ENCODE data around the gene BCKDK.
"Not testable (repeated sequence)": the region's sequence is repeated elsewhere in the genome, so short reads cannot be mapped to it uniquely, and the experiment has no call there.

BCKDK gene

GRCh38 chr16:31099860-31100638 lies 8.1 kb upstream of the BCKDK start:
- DNase-seq (ENCODE audit: low spot score): no peak

DNA sequence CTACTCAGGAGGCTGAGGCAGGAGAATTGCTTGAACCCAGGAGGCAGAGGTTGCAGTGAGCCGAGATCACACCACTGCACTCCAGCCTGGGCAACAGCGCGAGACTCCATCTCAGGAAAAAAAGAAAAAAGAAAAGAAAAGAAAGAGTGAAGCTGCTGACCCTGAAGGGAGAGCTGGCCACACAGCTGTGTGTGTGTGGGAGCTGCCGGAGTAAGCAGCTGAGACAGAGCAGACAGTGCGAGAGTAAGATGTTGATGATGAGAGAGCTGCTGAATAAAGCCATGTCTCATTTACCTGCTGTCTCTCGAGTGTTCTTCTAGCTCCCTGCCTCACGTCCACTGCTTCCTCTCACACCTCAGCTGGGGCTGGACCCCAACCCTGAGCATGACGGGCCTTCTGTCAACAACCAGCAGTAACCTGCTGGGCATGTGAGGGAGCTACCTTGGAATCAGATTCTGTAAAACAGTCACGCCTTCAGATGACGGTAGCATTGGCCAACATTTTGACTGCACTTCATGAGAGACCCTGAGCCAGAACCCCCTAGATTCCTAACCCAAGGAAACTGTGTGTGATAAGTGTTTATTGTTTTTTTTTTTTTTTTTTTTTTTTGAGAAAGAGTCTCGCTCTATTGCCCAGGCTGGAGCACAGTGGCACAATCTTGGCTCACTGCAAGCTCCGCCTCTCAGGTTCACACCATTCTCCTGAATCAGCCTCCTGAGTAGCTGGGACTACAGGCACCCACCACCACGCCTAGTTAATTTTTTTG lies 7.1 kb upstream of the BCKDK start:
- not testable (repeated sequence) for DNase-seq (ENCODE audit: low spot score)

DNA sequence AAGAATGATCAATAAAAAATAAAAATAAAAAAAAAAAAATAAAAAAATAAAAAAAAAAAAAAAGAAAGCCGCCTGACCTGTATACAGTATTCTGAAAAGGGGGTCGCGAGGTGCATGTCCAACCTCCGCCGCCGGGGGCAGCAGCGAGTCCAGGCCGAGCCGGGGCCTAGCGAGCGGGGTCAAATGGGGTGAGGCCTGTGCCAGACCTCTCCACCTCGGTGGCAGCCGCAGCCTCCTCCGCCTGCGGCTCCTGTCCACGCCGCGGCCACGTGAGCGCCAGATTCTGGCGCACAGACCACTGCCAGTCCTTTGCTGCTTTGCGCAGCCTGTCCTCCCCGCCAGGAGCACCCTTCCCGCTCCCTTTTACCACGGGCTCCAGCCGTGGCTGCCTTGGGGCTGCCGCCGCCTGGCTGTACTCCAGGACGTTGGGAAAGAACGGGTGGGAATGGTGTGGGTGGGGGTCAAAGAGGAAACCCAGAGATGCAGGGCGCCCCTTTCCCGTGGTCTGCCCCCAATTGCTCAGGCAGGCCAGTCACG lies 2.4 kb upstream of the BCKDK start:
- peak; percentile 86 for DNase-seq (ENCODE audit: low spot score)

DNA sequence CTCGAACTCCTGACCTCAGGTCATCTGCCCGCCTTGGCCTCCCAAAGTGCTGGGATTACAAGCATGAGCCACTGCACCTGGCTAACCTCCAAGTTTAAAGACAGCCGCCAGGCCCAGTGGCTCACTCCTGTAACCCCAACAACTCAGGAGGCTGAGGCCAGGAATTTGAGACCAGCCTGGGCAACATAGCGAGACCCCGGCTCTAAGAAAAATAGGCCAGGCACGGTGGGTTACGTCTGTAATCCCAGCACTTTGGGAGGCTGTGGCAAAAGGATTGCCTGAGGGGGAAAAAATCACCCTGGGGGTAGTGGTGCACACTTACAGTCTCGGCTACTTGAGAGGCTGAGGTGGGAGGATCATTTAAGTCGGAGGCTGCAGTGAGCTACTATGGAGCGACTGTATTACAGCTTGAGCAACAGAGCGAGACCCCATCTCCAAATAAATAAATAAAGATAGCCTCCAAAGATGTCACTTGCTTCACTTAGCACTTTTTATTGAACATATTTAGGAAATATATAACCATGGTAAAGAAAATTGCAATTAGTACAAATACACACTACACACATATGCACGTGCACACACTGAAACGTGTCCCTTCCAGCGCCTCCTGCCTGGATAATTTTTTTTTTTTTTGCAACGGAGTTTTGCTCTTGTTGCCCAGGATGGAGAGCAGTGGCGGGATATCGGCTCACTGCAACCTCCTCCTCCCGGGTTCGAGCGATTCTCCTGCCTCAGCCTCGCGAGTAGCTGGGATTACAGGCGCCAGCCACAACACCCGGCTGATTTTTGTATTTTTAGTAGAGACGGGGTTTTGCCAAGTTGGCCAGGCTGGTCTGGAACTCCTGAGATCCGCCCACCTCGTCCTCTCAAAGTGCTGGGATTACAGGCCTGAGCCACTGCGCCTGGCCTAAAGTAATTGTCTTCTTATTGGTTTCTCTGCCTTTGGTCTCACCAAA lies 1.4 kb upstream of the BCKDK start:
- no peak for DNase-seq (ENCODE audit: low spot score)

GRCh38 chr16:31107465-31107867 lies 720 bp upstream of the BCKDK start:
- no peak for DNase-seq (ENCODE audit: low spot score)

DNA sequence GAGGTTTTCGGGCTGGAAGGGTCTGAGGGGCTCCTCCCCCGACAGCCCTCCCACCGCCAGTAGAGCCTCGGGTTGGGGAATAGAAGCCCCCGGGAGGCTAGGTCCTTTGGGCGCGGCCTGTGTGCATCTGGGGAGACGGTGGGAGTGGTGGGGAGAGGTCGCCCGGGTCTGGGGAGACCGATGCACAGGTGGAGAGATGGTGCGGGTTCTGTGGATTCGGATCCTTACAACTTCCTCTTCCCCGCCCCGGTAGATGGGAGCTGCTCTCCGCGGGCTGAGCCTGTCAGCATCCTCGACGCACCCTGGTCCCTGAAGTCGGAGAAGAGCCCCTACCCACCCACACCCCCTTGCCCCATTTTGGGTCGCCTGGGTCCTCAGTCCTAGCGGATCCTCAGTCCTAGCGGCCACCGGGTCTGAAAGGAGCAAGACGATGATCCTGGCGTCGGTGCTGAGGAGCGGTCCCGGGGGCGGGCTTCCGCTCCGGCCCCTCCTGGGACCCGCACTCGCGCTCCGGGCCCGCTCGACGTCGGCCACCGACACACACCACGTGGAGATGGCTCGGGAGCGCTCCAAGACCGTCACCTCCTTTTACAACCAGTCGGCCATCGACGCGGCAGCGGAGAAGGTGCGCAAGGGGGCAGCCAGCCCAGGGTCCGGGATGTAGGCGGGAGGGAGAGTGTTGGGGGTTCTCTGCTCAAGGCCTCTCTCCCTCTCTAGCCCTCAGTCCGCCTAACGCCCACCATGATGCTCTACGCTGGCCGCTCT lies 790 bp downstream of the BCKDK start:
- no peak for DNase-seq (ENCODE audit: low spot score)

DNA sequence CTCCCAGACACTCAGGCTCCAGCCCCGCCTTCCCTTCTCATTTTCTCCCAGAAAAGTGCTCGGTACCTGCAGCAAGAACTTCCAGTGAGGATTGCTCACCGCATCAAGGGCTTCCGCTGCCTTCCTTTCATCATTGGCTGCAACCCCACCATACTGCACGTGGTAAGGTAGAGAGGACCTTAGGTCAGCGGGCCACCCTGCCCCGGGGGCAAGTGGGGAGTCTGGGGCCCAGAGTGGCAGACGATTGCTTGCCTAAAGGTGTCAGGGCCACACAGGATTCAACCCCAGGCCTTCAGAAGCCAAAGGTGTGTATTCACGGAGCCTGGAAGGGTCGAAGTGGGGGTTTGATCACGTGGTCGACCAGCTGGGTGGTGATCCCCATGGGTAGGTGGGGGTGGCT lies 1.4 kb downstream of the BCKDK start:
- no peak for DNase-seq (ENCODE audit: low spot score)

DNA sequence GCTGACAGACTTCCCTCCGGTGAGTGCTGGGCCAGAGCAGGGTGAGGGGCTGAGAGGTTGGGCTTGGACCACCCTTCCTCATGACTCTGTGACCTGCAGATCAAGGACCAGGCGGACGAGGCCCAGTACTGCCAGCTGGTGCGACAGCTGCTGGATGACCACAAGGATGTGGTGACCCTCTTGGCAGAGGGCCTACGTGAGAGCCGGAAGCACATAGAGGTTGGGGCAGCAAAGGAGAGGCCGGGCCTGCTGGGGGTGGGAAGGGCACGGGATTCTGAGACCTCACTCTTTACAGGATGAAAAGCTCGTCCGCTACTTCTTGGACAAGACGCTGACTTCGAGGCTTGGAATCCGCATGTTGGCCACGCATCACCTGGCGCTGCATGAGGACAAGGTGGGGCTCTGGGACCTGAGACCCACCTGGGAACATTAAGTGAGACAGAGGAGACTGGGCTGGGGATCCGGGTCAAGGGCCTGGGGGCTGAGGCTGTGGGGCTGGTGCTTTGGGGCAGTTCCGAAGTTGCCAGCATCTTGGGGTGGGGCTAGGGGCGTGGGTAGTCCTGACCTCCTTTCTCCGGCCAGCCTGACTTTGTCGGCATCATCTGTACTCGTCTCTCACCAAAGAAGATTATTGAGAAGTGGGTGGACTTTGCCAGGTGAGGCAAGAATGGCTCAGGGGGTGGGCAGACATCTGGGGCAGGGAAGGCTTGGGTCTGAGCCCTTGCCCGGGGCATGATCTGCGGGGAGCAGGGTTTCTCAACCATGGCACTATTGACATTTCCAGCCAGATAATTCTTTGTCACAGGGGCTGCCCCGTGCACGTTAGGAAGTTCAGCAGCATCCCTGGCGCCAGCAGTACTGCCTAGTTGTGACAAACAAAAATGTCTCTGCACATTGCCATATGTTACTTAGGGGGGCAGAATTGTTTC lies 2.2 kb downstream of the BCKDK start:
- DNase-seq (ENCODE audit: low spot score): no peak

GRCh38 chr16:31111881-31112466 lies 3.8 kb downstream of the BCKDK start:
- DNase-seq (ENCODE audit: low spot score): no peak

DNA sequence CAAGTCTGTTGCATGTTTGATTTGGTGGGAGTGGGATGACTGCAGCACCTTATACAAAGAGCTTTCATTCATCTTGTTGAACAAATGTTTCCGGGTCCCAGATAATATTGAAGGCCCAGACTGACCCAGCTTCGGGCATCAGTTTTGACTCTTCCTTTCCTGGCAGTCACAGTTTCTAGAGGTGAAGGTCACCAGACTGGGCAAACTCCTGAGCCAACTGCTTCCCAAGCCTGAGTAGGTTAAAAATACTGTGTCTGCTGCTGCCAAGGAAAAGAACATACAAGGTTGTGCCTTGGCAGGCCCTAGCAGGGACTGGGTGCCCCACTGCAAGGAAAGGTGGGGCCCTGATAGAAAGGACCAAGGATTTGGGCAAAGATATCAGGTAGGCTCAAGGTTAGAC lies 4.5 kb downstream of the BCKDK start:
- DNase-seq (ENCODE audit: low spot score): no peak

DNA sequence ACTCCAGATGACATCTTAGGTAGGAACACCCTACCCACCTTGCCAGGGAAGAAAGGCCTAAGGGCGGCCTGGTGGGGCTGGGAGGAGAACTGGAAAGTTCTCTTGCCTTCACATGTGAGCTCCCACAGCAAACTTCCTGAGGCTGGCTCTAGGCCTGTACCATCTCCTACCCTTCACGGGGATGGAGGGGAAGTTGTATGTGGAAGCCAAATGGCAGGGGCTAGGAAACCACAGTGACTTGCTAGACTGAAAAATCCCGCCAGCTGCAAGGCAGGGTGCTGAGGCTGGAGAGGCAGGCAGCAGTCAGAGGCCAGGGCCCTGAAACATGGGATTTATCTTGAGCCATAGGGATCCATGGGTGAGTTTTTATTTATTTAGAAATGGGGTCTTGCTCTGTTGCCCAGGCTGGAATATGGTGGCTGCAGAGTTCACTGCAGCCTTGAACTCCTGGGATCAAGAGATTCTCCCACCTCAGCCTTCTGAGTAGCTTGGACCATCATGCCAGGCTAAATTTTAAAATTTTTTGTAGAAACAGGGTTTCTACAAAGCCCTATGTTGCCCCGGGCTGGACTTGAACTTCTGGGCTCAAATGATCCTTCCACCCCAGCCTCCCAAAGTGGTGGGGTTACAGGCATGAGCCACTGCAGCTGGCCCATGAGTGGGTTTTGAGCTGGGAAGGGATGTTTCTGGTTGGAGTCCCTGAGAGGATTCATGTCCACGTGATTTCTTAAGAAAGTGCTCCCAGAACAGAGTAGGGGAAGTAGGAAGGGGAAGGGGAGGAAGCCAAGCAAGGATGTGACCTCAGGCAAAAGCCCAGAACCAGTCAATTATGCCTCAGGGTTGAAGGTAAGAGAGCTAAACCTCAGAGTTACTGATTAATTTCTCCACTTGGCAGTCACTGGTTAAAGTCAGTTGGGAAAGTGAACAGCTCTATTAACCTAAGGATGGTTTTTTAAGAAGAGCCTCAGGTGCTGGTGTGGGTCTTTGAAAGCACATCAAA lies 5.2 kb downstream of the BCKDK start:
- no peak for DNase-seq (ENCODE audit: low spot score)

GRCh38 chr16:31114468-31114867 lies 6.3 kb downstream of the BCKDK start:
- DNase-seq (ENCODE audit: low spot score): no peak

GRCh38 chr16:31117384-31118222 lies 9.4 kb downstream of the BCKDK start, which contains the start of gene KAT8:
TSS of gene KAT8 (plus strand) at chr16:31117664. CDS start at chr16:31117682, 18 bp downstream.
- DNase-seq (ENCODE audit: low spot score): peak; percentile 97

DNA sequence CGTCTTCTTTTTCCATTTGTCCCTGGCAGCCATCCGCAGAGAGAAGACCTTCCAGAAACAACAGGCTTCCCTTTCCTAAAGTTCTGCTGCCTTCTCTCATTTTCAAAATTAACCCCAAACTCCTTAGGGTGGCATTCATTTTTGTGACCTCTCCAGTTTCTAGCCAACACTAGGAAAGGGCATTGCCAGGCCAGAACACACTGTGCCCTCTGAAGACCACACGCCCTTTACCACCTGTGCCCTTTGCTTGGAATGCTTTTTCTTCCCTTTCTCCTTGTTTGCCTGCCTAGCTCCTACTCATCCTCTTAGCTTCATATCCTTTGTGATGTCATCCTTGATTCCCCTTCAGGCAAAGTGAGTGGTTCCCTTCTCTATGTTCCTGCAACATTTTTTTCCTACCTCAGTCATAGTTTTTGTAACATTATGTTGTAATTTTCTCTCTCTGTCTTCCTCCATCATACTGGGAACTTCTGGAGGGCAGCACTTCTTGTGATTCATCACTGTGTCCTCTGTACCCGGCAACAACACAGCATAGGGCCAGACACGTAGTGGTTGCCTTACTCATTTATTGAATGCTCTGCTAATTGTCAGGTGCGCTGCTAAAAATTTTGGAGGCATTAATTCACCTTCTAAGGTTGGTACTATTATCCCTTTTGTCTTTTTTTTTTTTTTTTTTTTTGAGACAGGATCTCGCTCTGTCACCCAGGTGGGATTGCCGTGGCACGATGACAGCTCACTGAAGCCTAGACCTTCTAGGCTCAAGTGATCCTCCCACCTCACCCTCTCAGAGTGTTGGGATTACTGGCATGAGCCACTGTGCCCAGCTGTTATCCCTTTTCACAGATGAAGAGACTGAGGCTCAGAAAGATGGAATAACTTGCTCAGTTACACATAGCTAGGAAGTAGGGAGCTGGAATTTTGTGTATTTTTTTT lies 10.3 kb downstream of the BCKDK start:
- peak; percentile 70 for DNase-seq (ENCODE audit: low spot score)

DNA sequence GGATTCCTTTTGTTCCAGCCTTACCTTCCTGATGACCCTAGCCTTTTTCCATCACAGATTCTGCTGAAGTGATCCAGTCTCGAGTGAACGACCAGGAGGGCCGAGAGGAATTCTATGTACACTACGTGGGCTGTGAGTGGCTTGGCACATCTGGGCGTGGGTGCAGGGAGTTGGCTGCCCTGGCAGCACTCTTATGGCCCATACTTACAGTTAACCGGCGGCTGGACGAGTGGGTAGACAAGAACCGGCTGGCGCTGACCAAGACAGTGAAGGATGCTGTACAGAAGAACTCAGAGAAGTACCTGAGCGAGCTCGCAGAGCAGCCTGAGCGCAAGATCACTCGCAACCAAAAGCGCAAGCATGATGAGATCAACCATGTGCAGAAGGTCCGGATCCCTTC lies 11.9 kb downstream of the BCKDK start:
- DNase-seq (ENCODE audit: low spot score): no peak

- DNase-seq (ENCODE audit: low spot score): no peak
These were observed 17.7 kb downstream of the BCKDK start for GRCh38 chr16:31125844-31126243.
